Dermis blood vessel endothelial cell (primary cell): Measurements from ENCODE around the gene CRISPLD2. TPM values are rescaled to one million over a fixed set of nuclear protein-coding genes. Genes with fewer than 3 reads are reported as not detected.

ENCODE experiments used
- total RNA-seq: library from RNA; depleted of rRNA; stranded (reverse); fragments of >200 nt; gene quantifications from 2 replicates; pipeline ENCODE4 v1.2.3, GENCODE V29; 2014

CRISPLD2 gene
- total RNA-seq, 1 donor from 2014 or later = 1.0 TPM

Other genes starting within 250 kb of the CRISPLD2 start
- gene COTL1, start 201.9 kb upstream of the CRISPLD2 start, total RNA-seq = 125 and 140 TPM in 2 replicates
- 68.8 and 74.0 TPM in 2 replicates for gene KLHL36, start 171.5 kb upstream of the CRISPLD2 start, total RNA-seq
- gene USP10, start 120.0 kb upstream of the CRISPLD2 start, total RNA-seq = 32.7 and 70.7 TPM in 2 replicates
- 61.6 and 63.6 TPM in 2 replicates for gene ZDHHC7, start 191.6 kb downstream of the CRISPLD2 start, total RNA-seq
- 19.9 and 26.1 TPM in 2 replicates for gene KIAA0513, start 207.8 kb downstream of the CRISPLD2 start, total RNA-seq